Cardiac fibroblast (primary cell): Measurements from ENCODE around the gene FAF1.

Experiments
- DNase-seq, 2 donors: peaks; one replicate each; pipeline versions ENCODE4 v3.0.0 to v3.0.0-alpha.2; 2010; ENCODE audit warnings: low read depth in 2 of 2
- H3K4me3 ChIP-seq, 2 donors: replicated peaks in 1 of 2; 1 replicate in 1 of 2; 2 replicates in 1 of 2; pipeline ENCODE4 v1.5.1; 2011; ENCODE audit warnings: low read depth in 2 of 2, low read length in 2 of 2, mild to moderate bottlenecking in 2 of 2, moderate library complexity in 1 of 2
- CTCF ChIP-seq: IDR thresholded peaks from one replicate; pipeline ENCODE4 v1.5.1; 2011; ENCODE audit warnings: low read depth, mild to moderate bottlenecking, low read length, inconsistent platforms

FAF1 gene

GRCh38 chr1:50393522-50394120 is 566.4 kb downstream of the FAF1 start:
- no peak for TF ChIP-seq CTCF

More at GRCh38 chr1:50393522-50394120, 566.4 kb downstream of the FAF1 start:
- H3K4me3 ChIP-seq = no peak overlapping the region
- DNase-seq = no peak
